Measurements from ENCODE around the gene TP53BP2. TPM values are rescaled to one million over a fixed set of nuclear protein-coding genes. Genes with fewer than 3 reads are reported as not detected.

The TP53BP2 gene
- total and polyA plus RNA-seq, 10 of the 15 experiments (the other 5 are each of a cell fraction or from before 2014, with no cell fraction given) = 1.6 to 13.7 (median 5.6) TPM

DNA sequence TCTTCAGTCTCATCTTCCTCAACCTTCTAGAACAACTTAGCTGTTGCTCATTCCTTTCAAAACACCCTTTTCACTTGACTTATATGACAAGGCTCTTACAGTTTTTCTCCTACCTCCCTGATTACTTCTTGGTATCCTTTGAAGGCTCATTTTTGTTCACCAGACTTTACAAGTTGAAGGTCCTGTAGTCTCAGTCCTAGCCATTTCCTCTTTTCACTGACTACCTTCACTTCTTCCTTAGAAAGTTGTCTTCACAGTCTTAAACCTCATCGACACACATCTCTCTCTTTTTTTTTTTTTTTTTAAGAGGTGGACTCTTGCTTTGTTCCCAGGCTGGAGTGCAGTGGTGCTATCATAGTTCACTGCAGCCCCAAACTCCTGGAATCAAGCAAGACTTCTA, 6.6 kb upstream of the TP53BP2 start:
- Histone ChIP-seq H3K4me1 (ENCODE audit: control insufficient read depth, insufficient read depth, low read length) (0 out of 2 replicates have a peak, but pooled peaks cover 3% of the 10 kb centered on the region), H3K27me3 (replicated peaks in 1 of 2; ENCODE audit: control insufficient read depth in 2 of 2, insufficient read depth in 2 of 2, low read length in 1 of 2) (no peaks in the 10 kb centered on the region; a peak in 2 of 4 replicates), H3K9me3 (replicated peaks; ENCODE audit: control insufficient read depth, insufficient read depth, low read length) (no peaks in the 10 kb centered on the region), H3K4me2 (ENCODE audit: control insufficient read depth, insufficient read depth) (no peak overlapping the region), H3K4me3 (no peak overlapping the region), H2AFZ (ENCODE audit: control insufficient read depth, low read depth, low read length) (no peak overlapping the region), H4K20me1 (ENCODE audit: control insufficient read depth, insufficient read depth) (no peaks in the 10 kb centered on the region), H3K79me2 (ENCODE audit: control insufficient read depth, insufficient read depth, low read length) (no peaks in the 10 kb centered on the region), H3K36me3 (ENCODE audit: control insufficient read depth in 2 of 2, insufficient read depth in 2 of 2, low read length in 1 of 2) (no peaks in the 10 kb centered on the region), H3K27ac (ENCODE audit: control insufficient read depth, insufficient read depth) (no peak overlapping the region), H3K9ac (ENCODE audit: control insufficient read depth, insufficient read depth, low read length) (no peak overlapping the region)
- ChIA-PET SMC1A (ENCODE audit: uncharacterized antibody, unreplicated experiment) (interaction anchor here (1.4 kb wide), 1 partner anchor 11 kb away, joined by 4 read pairs; no protein-coding TSS in a partner anchor), RAD21 (ENCODE audit: unreplicated experiment) (no interaction called here), POLR2A (no interaction called here), CTCF (no interaction called here)
- BruUV-seq (replicated peaks) = no TSS peak
- 42% methylated on average over 1 of the region's 1 CpG for WGBS (ENCODE audit: insufficient coverage, insufficient replicate concordance, low lambda C conversion rate, missing lambda C conversion rate)
- TF ChIP-seq SPI1 (IDR thresholded peaks at IDR 0.05; ENCODE audit: borderline replicate concordance, insufficient read depth, low read depth, low read length) (peak; percentile 36; the same call in 1 of the 2 replicates), SIN3A (IDR thresholded peaks at IDR 0.05; ENCODE audit: low read depth, low read length) (no peak)
- ATAC-seq (no peak), DNase-seq (ENCODE audit: low read depth, low spot score) (no peak), FAIRE-seq (no peak)
- intact Hi-C loops (cut with micrococcal nuclease; ENCODE audit: unreplicated experiment) = no loop called here
- in situ Hi-C loops (cut with MboI) = no loop called here

DNA sequence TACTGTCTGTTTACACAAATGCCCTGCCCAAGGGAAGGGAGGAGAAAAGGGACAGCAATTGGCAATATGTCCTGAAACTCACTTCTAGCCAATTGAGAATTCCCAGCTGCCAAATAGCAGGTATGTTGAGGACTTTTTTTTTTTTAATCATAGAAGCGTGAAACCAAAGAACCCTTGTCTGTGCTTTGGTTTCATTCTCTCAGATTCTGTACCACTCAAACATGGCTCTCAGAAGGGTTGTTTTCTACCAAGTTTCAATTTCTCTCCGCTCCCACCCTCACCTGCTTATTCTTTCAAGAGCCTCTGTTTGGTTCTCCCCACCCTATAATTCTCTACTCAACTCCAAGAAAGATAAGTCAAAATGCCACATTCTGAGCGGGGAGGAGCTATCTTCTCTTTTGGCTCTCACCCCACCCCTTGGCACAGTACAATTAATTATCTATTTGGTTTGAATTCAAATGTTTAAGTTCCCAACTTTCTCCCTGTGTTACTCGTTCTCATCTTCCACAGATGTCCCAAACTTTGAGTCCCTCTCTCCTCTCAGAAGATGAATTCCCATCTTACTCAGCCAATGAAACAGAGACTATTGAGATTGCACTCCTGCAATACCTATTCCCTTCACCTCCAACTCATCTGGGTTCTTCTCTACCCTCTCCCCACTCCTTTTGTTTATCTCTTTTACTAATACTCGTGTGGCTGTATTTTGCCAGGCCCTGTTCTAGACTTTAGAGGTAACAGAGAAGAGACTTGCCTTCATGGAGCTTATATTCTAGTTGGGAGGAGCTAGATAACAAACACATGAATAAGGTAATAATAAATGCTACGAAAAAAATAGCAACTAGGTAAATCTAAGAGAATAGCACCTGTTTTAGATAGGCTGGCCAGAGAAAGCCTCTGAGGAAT, 3.9 kb upstream of the TP53BP2 start:
- in situ Hi-C loops (cut with MboI) = no loop called here
- H3K9ac ChIP-seq (ENCODE audit: control insufficient read depth, insufficient read depth, low read length) = no peak overlapping the region
- ChIA-PET SMC1A (ENCODE audit: uncharacterized antibody, unreplicated experiment) (interaction anchor here (1.0 kb wide), 1 partner anchor 9 kb away, joined by 3 read pairs; no protein-coding TSS in a partner anchor), CTCF (no interaction called here), RAD21 (ENCODE audit: unreplicated experiment) (no interaction called here), POLR2A (interaction anchor here (0.9 kb wide), 1 partner anchor 9 kb away, joined by 3 read pairs; no protein-coding TSS in a partner anchor)
- peaks cover 6% of the 10 kb centered on the region; the same call in 1 of the 2 replicates for H3K4me1 ChIP-seq (ENCODE audit: control insufficient read depth, insufficient read depth, low read length)
- H3K27ac ChIP-seq (ENCODE audit: control insufficient read depth, insufficient read depth) = no peak overlapping the region
- no peak overlapping the region for H3K4me3 ChIP-seq
- H3K27me3 ChIP-seq (replicated peaks in 1 of 2; ENCODE audit: control insufficient read depth in 2 of 2, insufficient read depth in 2 of 2, low read length in 1 of 2) = no peaks in the 10 kb centered on the region; a peak in 2 of 4 replicates
- ATAC-seq = peak; percentile 32; the same call in 2 of the 3 replicates
- 30% methylated on average over 6 of the region's 6 CpGs for WGBS (ENCODE audit: insufficient coverage, insufficient replicate concordance, low lambda C conversion rate, missing lambda C conversion rate)
- H3K4me2 ChIP-seq (ENCODE audit: control insufficient read depth, insufficient read depth) = peak overlapping the region; percentile 51; the same call in 1 of the 2 replicates
- H3K36me3 ChIP-seq (ENCODE audit: control insufficient read depth in 2 of 2, insufficient read depth in 2 of 2, low read length in 1 of 2) = no peaks in the 10 kb centered on the region
- intact Hi-C loops (cut with micrococcal nuclease; ENCODE audit: unreplicated experiment) = loop anchor here (5.0 kb wide), 1 partner anchor 333 kb away; the partner anchor contains the start of gene DEGS1
- no peaks in the 10 kb centered on the region for H4K20me1 ChIP-seq (ENCODE audit: control insufficient read depth, insufficient read depth)
- BruUV-seq (replicated peaks) = no TSS peak
- H2AFZ ChIP-seq (ENCODE audit: control insufficient read depth, low read depth, low read length) = no peak overlapping the region
- no peak for DNase-seq (ENCODE audit: low read depth, low spot score)
- no peaks in the 10 kb centered on the region for H3K79me2 ChIP-seq (ENCODE audit: control insufficient read depth, insufficient read depth, low read length)
- H3K9me3 ChIP-seq (replicated peaks; ENCODE audit: control insufficient read depth, insufficient read depth, low read length) = no peaks in the 10 kb centered on the region; the same call in 2 of the 3 replicates
- FAIRE-seq = peak; percentile 82
- TF ChIP-seq ASH2L (IDR thresholded peaks at IDR 0.05; ENCODE audit: borderline replicate concordance, low read depth) (no peak), SMC3 (IDR thresholded peaks at IDR 0.05; ENCODE audit: borderline replicate concordance, low read length) (no peak), NFYB (IDR thresholded peaks at IDR 0.05; ENCODE audit: insufficient read depth, low read depth, low read length) (no peak), SMAD1 (IDR thresholded peaks at IDR 0.05; ENCODE audit: low read depth, partially characterized antibody) (no peak), BCL11A (IDR thresholded peaks at IDR 0.05; ENCODE audit: low read depth, low read length) (no peak), NFIC (IDR thresholded peaks at IDR 0.05; ENCODE audit: low read depth, low read length) (0 out of 2 replicates have a peak, but pooled peaks have one; percentile 19)
- TF ChIP-seq, protein P1, sequence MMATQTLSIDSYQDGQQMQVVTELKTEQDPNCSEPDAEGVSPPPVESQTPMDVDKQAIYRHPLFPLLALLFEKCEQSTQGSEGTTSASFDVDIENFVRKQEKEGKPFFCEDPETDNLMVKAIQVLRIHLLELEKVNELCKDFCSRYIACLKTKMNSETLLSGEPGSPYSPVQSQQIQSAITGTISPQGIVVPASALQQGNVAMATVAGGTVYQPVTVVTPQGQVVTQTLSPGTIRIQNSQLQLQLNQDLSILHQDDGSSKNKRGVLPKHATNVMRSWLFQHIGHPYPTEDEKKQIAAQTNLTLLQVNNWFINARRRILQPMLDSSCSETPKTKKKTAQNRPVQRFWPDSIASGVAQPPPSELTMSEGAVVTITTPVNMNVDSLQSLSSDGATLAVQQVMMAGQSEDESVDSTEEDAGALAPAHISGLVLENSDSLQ (IDR thresholded peaks at IDR 0.05) = no peak
- TF ChIP-seq, protein P2, sequence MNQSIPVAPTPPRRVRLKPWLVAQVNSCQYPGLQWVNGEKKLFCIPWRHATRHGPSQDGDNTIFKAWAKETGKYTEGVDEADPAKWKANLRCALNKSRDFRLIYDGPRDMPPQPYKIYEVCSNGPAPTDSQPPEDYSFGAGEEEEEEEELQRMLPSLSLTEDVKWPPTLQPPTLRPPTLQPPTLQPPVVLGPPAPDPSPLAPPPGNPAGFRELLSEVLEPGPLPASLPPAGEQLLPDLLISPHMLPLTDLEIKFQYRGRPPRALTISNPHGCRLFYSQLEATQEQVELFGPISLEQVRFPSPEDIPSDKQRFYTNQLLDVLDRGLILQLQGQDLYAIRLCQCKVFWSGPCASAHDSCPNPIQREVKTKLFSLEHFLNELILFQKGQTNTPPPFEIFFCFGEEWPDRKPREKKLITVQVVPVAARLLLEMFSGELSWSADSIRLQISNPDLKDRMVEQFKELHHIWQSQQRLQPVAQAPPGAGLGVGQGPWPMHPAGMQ (IDR thresholded peaks at IDR 0.05; ENCODE audit: borderline replicate concordance) = no peak
- TF ChIP-seq, protein P3, sequence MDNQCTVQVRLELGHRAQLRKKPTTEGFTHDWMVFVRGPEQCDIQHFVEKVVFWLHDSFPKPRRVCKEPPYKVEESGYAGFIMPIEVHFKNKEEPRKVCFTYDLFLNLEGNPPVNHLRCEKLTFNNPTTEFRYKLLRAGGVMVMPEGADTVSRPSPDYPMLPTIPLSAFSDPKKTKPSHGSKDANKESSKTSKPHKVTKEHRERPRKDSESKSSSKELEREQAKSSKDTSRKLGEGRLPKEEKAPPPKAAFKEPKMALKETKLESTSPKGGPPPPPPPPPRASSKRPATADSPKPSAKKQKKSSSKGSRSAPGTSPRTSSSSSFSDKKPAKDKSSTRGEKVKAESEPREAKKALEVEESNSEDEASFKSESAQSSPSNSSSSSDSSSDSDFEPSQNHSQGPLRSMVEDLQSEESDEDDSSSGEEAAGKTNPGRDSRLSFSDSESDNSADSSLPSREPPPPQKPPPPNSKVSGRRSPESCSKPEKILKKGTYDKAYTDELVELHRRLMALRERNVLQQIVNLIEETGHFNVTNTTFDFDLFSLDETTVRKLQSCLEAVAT (IDR thresholded peaks at IDR 0.05) = no peak

All from GM12878 (cell line).